PC-3 (cell line): ENCODE measurements around the gene BNIPL. TPM values are rescaled to one million over a fixed set of nuclear protein-coding genes. Genes with fewer than 3 reads are reported as not detected.

ENCODE experiments used
- ATAC-seq: fragments of 200-7000 bp; cut with Tn5 transposase; 2 replicates; pipeline ENCODE4 v1.9.1; 2020; ENCODE audit warnings: mild to moderate bottlenecking, moderate library complexity
- BruUV-seq: library from RNA; stranded (reverse); fragments of 400-500 nt; replicated peaks from 2 replicates; lab custom pipeline; 2021; lab: Mats Ljungman, UMichigan
- CTCF ChIA-PET: fragments of 300-600 bp; sonication (Branson Sonifier 250); formaldehyde crosslinking; loops from one replicate; lab custom pipeline; 2022; ENCODE audit warnings: antibody characterized with exemption; lab: Charles Lee
- POLR2A ChIA-PET: fragments of 300-600 bp; sonication (Branson Sonifier 250); formaldehyde crosslinking; loops from one replicate; lab custom pipeline; 2022; ENCODE audit warnings: antibody characterized with exemption; ENCODE audit not compliant: unreplicated experiment; lab: Charles Lee
- DNase-seq: peaks from one replicate; pipeline ENCODE4 v3.0.0-alpha.2; 2015
- H2AFZ ChIP-seq: fragments of 300-600 bp; sonication (generic); 2 replicates; pipeline ENCODE4 v1.6.0; 2016; ENCODE audit warnings: antibody characterized with exemption, low read length
- H3F3A ChIP-seq: fragments of 300-600 bp; sonication (generic); one replicate; pipeline ENCODE4 v1.6.0; 2017; ENCODE audit warnings: antibody characterized with exemption, low read length, control low read depth, mild to moderate bottlenecking; ENCODE audit not compliant: unreplicated experiment
- H3K27ac ChIP-seq: fragments of 300-600 bp; sonication (generic); 2 replicates; pipeline ENCODE4 v1.5.1; 2016; ENCODE audit warnings: mild to moderate bottlenecking, low read length
- H3K27me3 ChIP-seq: fragments of 300-600 bp; sonication (generic); 2 replicates; pipeline ENCODE4 v1.6.1; 2016; ENCODE audit warnings: low read length, mixed read lengths
- H3K36me3 ChIP-seq: fragments of 300-600 bp; sonication (generic); 2 replicates; pipeline ENCODE4 v1.6.1; 2016; ENCODE audit warnings: low read depth, mixed run types, low read length, mixed read lengths
- H3K4me1 ChIP-seq: fragments of 300-600 bp; sonication (generic); 2 replicates; pipeline ENCODE4 v1.5.1; 2016; ENCODE audit warnings: low read length; ENCODE audit not compliant: insufficient read depth
- H3K4me2 ChIP-seq: fragments of 300-600 bp; sonication (generic); 2 replicates; pipeline ENCODE4 v1.6.0; 2016; ENCODE audit warnings: low read length
- H3K4me3 ChIP-seq: fragments of 300-600 bp; sonication (generic); 2 replicates; pipeline ENCODE4 v1.5.1; 2016; ENCODE audit warnings: mild to moderate bottlenecking, low read length, mixed read lengths
- H3K79me2 ChIP-seq: fragments of 300-600 bp; sonication (generic); 2 replicates; pipeline ENCODE4 v1.6.1; 2017; ENCODE audit warnings: low read length, mixed read lengths
- H3K9ac ChIP-seq: fragments of 300-600 bp; sonication (generic); 2 replicates; pipeline ENCODE4 v1.6.0; 2016; ENCODE audit warnings: mild to moderate bottlenecking, low read length
- H3K9me2 ChIP-seq: fragments of 300-600 bp; sonication (generic); replicated peaks from 2 replicates; pipeline ENCODE4 v1.6.1; 2016; ENCODE audit warnings: mixed run types, low read length, mixed read lengths
- H3K9me3 ChIP-seq: fragments of 300-600 bp; sonication (generic); 2 replicates; pipeline ENCODE4 v1.6.1; 2016; ENCODE audit warnings: low read length, mixed read lengths
- H4K20me1 ChIP-seq: fragments of 300-600 bp; sonication (generic); 2 replicates; pipeline ENCODE4 v1.6.1; 2016; ENCODE audit warnings: low read length, mixed read lengths
- CTCF ChIP-seq: fragments of 300-600 bp; sonication (generic); conservative IDR thresholded peaks from 2 replicates; pipeline ENCODE4 v1.5.1; 2017; ENCODE audit warnings: antibody characterized with exemption, low read depth, mild to moderate bottlenecking, low read length
- EZH2 ChIP-seq: fragments of 300-600 bp; sonication (generic); IDR thresholded peaks from one replicate; pipeline ENCODE4 v1.6.1; 2017; ENCODE audit warnings: antibody characterized with exemption, mild to moderate bottlenecking, low read length; ENCODE audit not compliant: unreplicated experiment
- EZH2phosphoT487 ChIP-seq: fragments of 300-600 bp; sonication (generic); IDR thresholded peaks from 2 replicates; pipeline ENCODE4 v1.6.1; 2018; ENCODE audit warnings: mild to moderate bottlenecking, antibody characterized with exemption, low read length, borderline replicate concordance
- intact Hi-C: fragments of 100-400 bp; cut with micrococcal nuclease; formaldehyde crosslinking; loops from 2 replicates; pipeline ENCODE4 v1.9.0; 2023
- total RNA-seq: library from RNA; depleted of rRNA; stranded (reverse); fragments of >200 nt; gene quantifications from 2 replicates; pipeline ENCODE4 v1.2.3, GENCODE V29; 2014

BNIPL gene
- total RNA-seq, 1 experiment from 2014 or later = 0.51 TPM

- peak; percentile 77 for TF ChIP-seq CTCF
- no peak for TF ChIP-seq EZH2phosphoT487
- TF ChIP-seq EZH2 = no peak
- ChIA-PET CTCF (interaction anchor here (1.0 to 1.5 kb wide), 2 partner anchors 11 to 41 kb away, joined by 3 to 4 read pairs; partner anchors contain the start of gene C1orf56), POLR2A (interaction anchor here (0.5 kb wide), 1 partner anchor 35 kb away, joined by 3 read pairs; no protein-coding TSS in a partner anchor)
- peak within 1 kb of the TSS; percentile 94 for H3K9ac ChIP-seq
- H3K36me3 ChIP-seq = peaks cover 24% of the 10 kb centered on the region
- peak within 1 kb of the TSS; percentile 86 for H2AFZ ChIP-seq
- peak within 1 kb of the TSS; percentile 77 for H3K27ac ChIP-seq
- H4K20me1 ChIP-seq = peaks cover 25% of the 10 kb centered on the region; the same call in 1 of the 2 replicates
- no peaks in the 10 kb centered on the region for H3K9me3 ChIP-seq
- peak; percentile 89 for ATAC-seq
- peak within 1 kb of the TSS; percentile 100 for H3K4me2 ChIP-seq
- no TSS peak for BruUV-seq
- peaks cover 3% of the 10 kb centered on the region for H3F3A ChIP-seq
- DNase-seq = peak; percentile 87
- no peaks in the 10 kb centered on the region for H3K27me3 ChIP-seq
- H3K4me3 ChIP-seq = peak within 1 kb of the TSS; percentile 99
- intact Hi-C loops = loop anchor here (1.0 kb wide), 1 partner anchor 12 kb away; no protein-coding TSS in a partner anchor
- peaks cover 40% of the 10 kb centered on the region for H3K4me1 ChIP-seq
- H3K9me2 ChIP-seq = no peaks in the 10 kb centered on the region
- peaks cover 94% of the 10 kb centered on the region for H3K79me2 ChIP-seq
Measured at GRCh38 chr1:151059109-151060006, 23.0 kb downstream of the BNIPL start, which contains the start of gene CDC42SE1. CDC42SE1 (minus strand) TSS chr1:151059622; CDS start chr1:151055730, 3,892 bp downstream.

DNA sequence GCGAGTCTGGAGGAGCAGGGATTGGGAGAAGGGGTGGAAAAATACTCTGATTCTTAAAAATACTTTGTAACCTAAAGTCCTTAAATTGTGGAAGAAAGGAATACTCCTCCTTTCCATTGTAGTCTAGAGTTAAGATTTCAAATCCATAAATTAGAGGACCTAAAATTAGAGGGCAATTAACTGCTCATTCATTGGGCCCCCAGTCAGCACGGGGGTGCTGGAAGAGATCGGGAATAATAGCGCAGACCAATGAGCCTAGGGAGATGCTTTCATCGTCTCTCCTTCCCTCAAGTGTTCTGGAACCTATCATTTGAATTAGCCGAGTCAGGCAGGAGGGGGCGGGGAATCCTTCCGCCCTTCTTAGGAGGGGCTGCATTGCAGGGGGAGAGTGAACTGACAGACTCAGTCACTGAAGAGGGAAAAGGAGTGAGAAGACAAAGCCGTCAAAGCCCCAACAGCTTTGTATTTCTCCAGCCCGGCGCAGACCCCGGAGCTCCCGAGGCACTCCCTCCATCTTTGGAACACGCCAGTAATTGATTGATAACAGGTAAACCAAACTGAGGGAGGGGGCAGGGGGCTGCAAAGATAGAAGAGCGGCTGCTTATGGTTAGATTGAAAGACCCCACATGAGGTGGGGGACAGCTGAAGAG is 23.7 kb downstream of the BNIPL start, which contains the start of gene MLLT11:
TSS of gene MLLT11 (plus strand) at position 391 of the 650 bp plus-strand sequence. CDS start 6,828 bp downstream, outside the sequence.
- Histone ChIP-seq H3K79me2 (peaks cover 97% of the 10 kb centered on the region), H4K20me1 (peaks cover 25% of the 10 kb centered on the region; the same call in 1 of the 2 replicates), H3K9ac (peak within 1 kb of the TSS; percentile 94), H3K27me3 (no peaks in the 10 kb centered on the region), H2AFZ (peak within 1 kb of the TSS; percentile 86), H3K4me2 (peak within 1 kb of the TSS; percentile 100), H3K36me3 (peaks cover 16% of the 10 kb centered on the region; the same call in 1 of the 2 replicates), H3K4me3 (peak within 1 kb of the TSS; percentile 99), H3F3A (no peaks in the 10 kb centered on the region), H3K27ac (peak within 1 kb of the TSS; percentile 77), H3K4me1 (peaks cover 40% of the 10 kb centered on the region), H3K9me3 (no peaks in the 10 kb centered on the region), H3K9me2 (no peaks in the 10 kb centered on the region)
- no TSS peak for BruUV-seq
- peak; percentile 53 for ATAC-seq
- ChIA-PET POLR2A (no interaction called here), CTCF (interaction anchor here (1.5 kb wide), 1 partner anchor 40 kb away, joined by 3 read pairs; no protein-coding TSS in a partner anchor)
- DNase-seq = peak; percentile 66
- intact Hi-C loops = loop anchor here (1.0 kb wide), 1 partner anchor 11 kb away; no protein-coding TSS in a partner anchor
- TF ChIP-seq EZH2phosphoT487 = no peak
- no peak for TF ChIP-seq EZH2
- 0 out of 2 replicates have a peak, but pooled peaks have one; percentile 30 for TF ChIP-seq CTCF
